Prostate gland (tissue), 2 donors: ENCODE measurements around the gene TMEM131.

ENCODE experiments used
- POLR2A ChIP-seq: fragments of 450-650 bp; IDR thresholded peaks from one replicate; pipeline ENCODE4 v1.6.1; 2016; ENCODE audit warnings: antibody characterized with exemption, mild to moderate bottlenecking
- TF ChIP-seq, protein P1 (sequence below), 4 experiments: fragments of 200-600 bp in 2 of 4; fragments of 450-650 bp in 2 of 4; sonication (generic) in 2 of 4; IDR thresholded peaks; 1 replicate in 3 of 4; 2 replicates in 1 of 4; pipeline ENCODE4 v1.5.1; 2016 to 2019; ENCODE audit warnings: antibody characterized with exemption in 4 of 4, mild to moderate bottlenecking in 2 of 4, moderate library complexity in 2 of 4

DNA sequence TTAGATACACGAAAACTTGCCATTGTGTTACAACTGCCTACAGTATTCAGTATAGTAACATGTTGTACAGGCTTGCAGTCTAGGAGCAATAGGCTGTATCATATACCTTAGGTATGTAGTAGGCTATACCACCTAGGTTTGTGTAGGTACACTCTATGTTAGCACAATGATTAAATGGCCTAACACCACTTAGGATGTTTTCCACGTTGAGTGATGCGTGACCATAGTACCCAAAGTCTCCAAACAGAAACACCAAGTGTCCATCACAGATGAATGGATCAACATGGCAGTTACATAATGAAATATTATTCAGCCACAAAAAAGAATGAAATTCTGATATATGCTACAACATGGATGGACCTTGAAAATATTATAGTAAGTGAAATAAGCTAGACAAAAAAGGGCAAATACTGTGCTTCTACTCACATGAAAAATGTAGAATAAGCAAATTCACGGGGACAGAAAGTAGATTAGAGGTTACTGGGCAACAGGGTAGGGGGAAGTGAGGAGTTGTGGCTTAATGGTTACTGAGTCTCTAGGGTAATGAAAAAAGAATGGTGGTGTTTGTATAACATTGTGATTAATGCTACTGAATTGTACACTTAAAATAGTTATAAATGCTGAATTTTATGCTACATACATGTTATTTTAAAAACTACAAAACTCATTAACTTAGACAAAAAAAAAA is 62.6 kb downstream of the TMEM131 start:
- TF ChIP-seq, protein P1, sequence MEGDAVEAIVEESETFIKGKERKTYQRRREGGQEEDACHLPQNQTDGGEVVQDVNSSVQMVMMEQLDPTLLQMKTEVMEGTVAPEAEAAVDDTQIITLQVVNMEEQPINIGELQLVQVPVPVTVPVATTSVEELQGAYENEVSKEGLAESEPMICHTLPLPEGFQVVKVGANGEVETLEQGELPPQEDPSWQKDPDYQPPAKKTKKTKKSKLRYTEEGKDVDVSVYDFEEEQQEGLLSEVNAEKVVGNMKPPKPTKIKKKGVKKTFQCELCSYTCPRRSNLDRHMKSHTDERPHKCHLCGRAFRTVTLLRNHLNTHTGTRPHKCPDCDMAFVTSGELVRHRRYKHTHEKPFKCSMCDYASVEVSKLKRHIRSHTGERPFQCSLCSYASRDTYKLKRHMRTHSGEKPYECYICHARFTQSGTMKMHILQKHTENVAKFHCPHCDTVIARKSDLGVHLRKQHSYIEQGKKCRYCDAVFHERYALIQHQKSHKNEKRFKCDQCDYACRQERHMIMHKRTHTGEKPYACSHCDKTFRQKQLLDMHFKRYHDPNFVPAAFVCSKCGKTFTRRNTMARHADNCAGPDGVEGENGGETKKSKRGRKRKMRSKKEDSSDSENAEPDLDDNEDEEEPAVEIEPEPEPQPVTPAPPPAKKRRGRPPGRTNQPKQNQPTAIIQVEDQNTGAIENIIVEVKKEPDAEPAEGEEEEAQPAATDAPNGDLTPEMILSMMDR (IDR thresholded peaks at IDR 0.05), result no peak
- TF ChIP-seq POLR2A, result no peak
